Smooth muscle cell of the umbilical artery (primary cell): ENCODE measurements around the gene RBCK1. TPM values are rescaled to one million over a fixed set of nuclear protein-coding genes. Genes with fewer than 3 reads are reported as not detected.

Source experiments
- total RNA-seq: library from RNA; depleted of rRNA; stranded (reverse); fragments of >200 nt; gene quantifications from 2 replicates; pipeline ENCODE4 v1.2.3, GENCODE V29; 2014

Gene RBCK1
- total RNA-seq, result 65.0 and 82.0 TPM in 2 replicates

GRCh38 chr20:407953-408842 is at the start of gene RBCK1:
Gene RBCK1 (plus strand): TSS chr20:408299. CDS start chr20:408758, 459 bp downstream.

DNA sequence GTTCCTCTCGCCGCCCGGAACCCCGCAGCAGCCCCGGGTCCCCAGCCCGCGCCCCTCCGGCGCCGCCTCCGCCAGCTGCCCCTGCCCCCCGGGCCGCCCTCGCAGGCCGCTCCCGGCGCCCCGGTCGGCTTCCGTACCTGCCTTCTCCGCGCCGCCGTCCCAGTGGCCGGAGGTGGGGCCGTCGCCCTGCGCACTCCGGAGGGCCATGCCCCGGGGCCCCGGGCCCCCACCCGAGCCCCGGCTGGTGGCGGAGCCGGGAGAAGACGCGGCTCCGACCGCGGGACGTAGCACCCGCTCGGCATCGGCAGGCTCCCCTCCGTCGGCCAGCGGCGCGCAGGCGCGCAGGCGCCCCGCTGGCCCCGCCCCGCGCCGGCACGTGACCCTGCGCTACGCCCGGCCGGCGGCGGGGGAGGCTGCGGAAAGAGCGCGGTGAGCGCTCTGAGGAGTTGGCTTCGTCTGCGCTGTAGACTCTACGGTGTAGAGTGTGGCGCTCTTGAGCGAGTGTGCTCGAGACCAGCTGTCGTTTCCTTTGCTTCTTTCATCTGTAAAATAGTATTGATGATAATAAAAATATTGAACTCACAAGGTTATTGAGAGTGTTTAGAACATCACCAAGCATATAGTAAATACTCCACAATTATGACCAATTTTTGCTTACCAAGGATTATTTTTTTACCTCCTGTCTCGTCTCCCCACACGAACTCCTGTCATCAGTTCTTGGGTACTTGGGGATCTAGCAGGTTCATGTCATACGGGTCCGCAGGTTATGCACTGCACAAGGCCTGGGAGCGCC is 54.3 kb downstream of the RBCK1 start, which contains the start of gene TBC1D20:
Gene TBC1D20, minus strand, starts transcription at position 335 of the 793 bp plus-strand sequence. Its CDS starts 128 bp downstream, at position 207.

Other genes starting within 250 kb of the RBCK1 start
- gene DEFB128, start 218.6 kb upstream of the RBCK1 start, total RNA-seq, result not detected in 2 replicates
- not detected in 2 replicates for gene DEFB129, start 181.0 kb upstream of the RBCK1 start, total RNA-seq
- not detected in 2 replicates for gene DEFB132, start 150.6 kb upstream of the RBCK1 start, total RNA-seq
- gene C20orf96, start 117.5 kb upstream of the RBCK1 start, total RNA-seq, result 3.9 and 4.1 TPM in 2 replicates
- 9.6 and 11.3 TPM in 2 replicates for gene ZCCHC3, start 110.7 kb upstream of the RBCK1 start, total RNA-seq
- gene SOX12, start 82.7 kb upstream of the RBCK1 start, total RNA-seq, result 4.8 and 8.9 TPM in 2 replicates
- gene NRSN2, start 61.2 kb upstream of the RBCK1 start, total RNA-seq, result 24.9 and 40.3 TPM in 2 replicates
- gene TRIB3, start 27.5 kb upstream of the RBCK1 start, total RNA-seq, result 45.9 and 69.5 TPM in 2 replicates
- gene TBC1D20, start 54.2 kb downstream of the RBCK1 start, total RNA-seq, result 45.7 and 45.8 TPM in 2 replicates
- gene CSNK2A1, start 135.5 kb downstream of the RBCK1 start, total RNA-seq, result 118 and 242 TPM in 2 replicates
- not detected in 2 replicates for gene TCF15, start 202.0 kb downstream of the RBCK1 start, total RNA-seq
- 57.9 and 82.7 TPM in 2 replicates for gene SRXN1, start 244.9 kb downstream of the RBCK1 start, total RNA-seq